Adipose tissue (tissue), 3 donors: Measurements from ENCODE around the gene ITGB5. TPM values are rescaled to one million over a fixed set of nuclear protein-coding genes. Genes with fewer than 3 reads are reported as not detected.
"Not testable (repeated sequence)": the region's sequence is repeated elsewhere in the genome, so short reads cannot be mapped to it uniquely, and the experiment has no call there.

Experiments
- H3K27ac ChIP-seq: one replicate; pipeline ENCODE4 v1.5.1; 2013; ENCODE audit warnings: low read depth, low read length
- WGBS, 3 donors: extraction: QIAGEN DNeasy Blood & Tissue Kit; methylation state at CpG; one replicate each; pipeline ENCODE4 v1.1.7; 2013; 5-methylcytosine and 5-hydroxymethylcytosine counted together
- polyA plus RNA-seq, 3 donors: library from polyadenylated mRNA; stranded (reverse); fragments of 200-250 nt; gene quantifications; one replicate each; pipeline ENCODE4 v1.2.3, GENCODE V29; 2013
- donor health status: healthy with polysubstance abuse.
- donor health status: Bipolar disorder and iron deficiency.
- donor health status: healthy.

Gene ITGB5
- polyA plus RNA-seq, 3 donors = 17.1 to 83.8 (median 50.0) TPM

GRCh38 chr3:124757926-124758325 is 129.2 kb downstream of the ITGB5 start:
- WGBS, 3 donors = 79 to 89% (median 89%) methylated on average over 7 of the region's 7 CpGs
- not testable (repeated sequence) for H3K27ac ChIP-seq

DNA sequence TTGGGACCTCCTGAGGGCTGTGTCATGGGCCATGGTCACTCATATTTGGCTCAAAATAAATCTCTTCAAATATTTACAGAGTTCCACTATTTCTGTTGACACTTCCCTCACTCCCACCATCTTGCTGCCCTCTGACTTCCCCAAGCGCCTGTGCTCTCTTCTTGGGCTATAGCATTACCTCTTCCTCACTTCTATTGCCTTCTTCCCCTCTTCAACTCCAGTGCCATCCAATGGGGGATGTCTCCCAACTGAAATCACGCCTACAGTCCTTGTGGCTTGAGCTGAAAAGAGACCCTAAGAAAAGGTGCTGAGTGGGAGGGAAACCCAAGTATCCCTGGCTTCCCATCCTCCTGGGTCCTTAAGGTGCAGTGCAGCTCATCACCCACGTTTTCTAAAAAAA is 135.1 kb downstream of the ITGB5 start:
- WGBS, 3 donors = 80 to 85% (median 83%) methylated on average over 3 of the region's 3 CpGs
- no peak overlapping the region for H3K27ac ChIP-seq

- WGBS, 3 donors = 61 to 78% (median 70%) methylated on average over 5 of the region's 5 CpGs
Measured at GRCh38 chr3:124751501-124751900, 135.7 kb downstream of the ITGB5 start.

GRCh38 chr3:124749877-124750276 is 137.3 kb downstream of the ITGB5 start:
- 91 to 97% (median 92%) methylated on average over 9 to 19 of the region's 27 CpGs for WGBS, 3 donors
- not testable (repeated sequence) for H3K27ac ChIP-seq

More at GRCh38 chr3:124751501-124751900, 135.7 kb downstream of the ITGB5 start:
- no peak overlapping the region for H3K27ac ChIP-seq

- H3K27ac ChIP-seq = no peak overlapping the region
- 86 to 90% (median 89%) methylated on average over 8 of the region's 8 CpGs for WGBS, 3 donors
Measured at GRCh38 chr3:124748560-124749198, 138.5 kb downstream of the ITGB5 start.

- 88 to 93% (median 91%) methylated on average over 14 of the region's 14 CpGs for WGBS, 3 donors
- H3K27ac ChIP-seq = no peak overlapping the region
Measured at GRCh38 chr3:124747111-124747981, 139.8 kb downstream of the ITGB5 start.

DNA sequence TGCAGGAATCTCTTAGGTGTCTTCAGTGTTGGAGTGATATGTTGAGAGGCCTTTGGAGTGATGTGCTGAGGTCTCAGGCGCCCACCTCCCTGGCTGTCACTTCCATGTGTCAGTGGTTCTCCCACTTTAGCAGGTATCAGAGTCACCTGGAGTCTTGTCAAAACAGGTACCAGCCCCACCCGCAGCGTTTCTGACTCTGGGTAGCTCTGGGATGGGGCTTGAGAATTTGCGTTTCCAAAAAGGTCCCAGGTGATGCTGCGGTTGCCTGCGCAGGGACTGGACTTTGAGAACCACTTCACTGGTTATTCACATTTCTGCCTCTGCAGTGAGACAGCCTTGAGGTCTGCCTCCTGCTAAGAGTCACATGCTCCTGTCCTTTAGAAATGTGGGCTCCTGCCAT is 141.4 kb downstream of the ITGB5 start:
- no peak overlapping the region for H3K27ac ChIP-seq
- 97 to 98% (median 97%) methylated on average over 6 of the region's 6 CpGs for WGBS, 3 donors

GRCh38 chr3:124741027-124741426 is 146.1 kb downstream of the ITGB5 start:
- no peak overlapping the region for H3K27ac ChIP-seq
- WGBS, 3 donors = 92 to 97% (median 93%) methylated on average over 6 of the region's 6 CpGs

GRCh38 chr3:124731760-124732159 is 155.4 kb downstream of the ITGB5 start:
- H3K27ac ChIP-seq = no peak overlapping the region
- 91 to 94% (median 93%) methylated on average over 4 of the region's 4 CpGs for WGBS, 3 donors

DNA sequence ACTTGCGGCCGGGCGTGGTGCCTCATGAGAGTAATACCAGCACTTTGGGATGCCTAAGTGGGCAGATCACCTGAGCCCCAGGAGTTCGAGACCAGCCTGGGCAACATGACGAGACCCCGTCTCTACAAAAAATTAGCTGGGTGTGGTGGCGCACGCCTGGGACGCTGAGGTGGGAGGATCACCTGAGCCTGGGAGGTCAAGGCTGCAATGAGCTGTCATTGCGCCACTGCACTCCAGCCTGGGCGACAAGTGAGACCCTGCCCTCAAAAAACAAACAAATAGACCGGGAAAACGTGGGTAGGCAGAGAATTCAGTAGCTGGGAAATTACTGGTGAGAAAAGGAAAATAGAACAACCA is 156.2 kb downstream of the ITGB5 start:
- 9 to 17% (median 14%) methylated on average over 13 of the region's 13 CpGs for WGBS, 3 donors
- no peak overlapping the region for H3K27ac ChIP-seq

- H3K27ac ChIP-seq = no peak within 1 kb of the TSS
- WGBS, 3 donors = 0 to 1% (median 1%) methylated on average over 44 of the region's 44 CpGs
Measured at GRCh38 chr3:124730129-124730940, 156.8 kb downstream of the ITGB5 start, which contains the start of gene UMPS. Gene UMPS (plus strand): TSS chr3:124730452. CDS start chr3:124730472, 20 bp downstream.

GRCh38 chr3:124722589-124722988 is 164.6 kb downstream of the ITGB5 start:
- 60 to 84% (median 66%) methylated on average over 2 of the region's 2 CpGs for WGBS, 3 donors
- no peak overlapping the region for H3K27ac ChIP-seq

DNA sequence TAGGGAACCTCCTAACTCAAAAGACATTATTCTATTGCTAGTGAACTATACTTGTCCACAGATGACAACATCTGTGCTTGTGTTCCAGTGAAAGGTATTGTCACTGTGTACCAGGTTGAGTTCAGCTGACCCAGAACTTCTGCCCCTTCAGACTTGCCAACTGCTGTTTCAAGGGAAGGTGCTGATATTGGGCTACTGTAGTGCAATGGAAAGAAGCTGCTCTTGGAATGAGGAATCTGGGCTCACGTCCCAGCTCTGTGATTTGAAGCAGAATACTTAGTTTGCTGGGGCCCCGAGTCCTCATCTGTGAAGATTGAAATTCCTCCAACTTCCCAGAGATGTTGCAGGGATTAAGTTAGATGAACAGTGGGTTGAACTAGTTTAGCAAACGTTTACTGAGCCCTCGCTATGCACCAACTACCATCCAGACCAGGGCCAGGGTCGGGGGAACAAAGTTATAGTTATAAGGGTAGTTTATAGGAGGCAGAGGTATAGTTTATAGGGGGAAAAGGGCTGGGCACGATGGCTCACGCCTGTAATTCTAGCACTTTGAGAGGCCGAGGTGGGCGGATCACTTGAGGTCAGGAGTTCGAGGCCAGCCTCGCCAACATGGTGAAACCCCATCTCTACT is 172.8 kb downstream of the ITGB5 start:
- WGBS, 3 donors = 77 to 86% (median 80%) methylated on average over 11 of the region's 11 CpGs

More for the DNA sequence above, 172.8 kb downstream of the ITGB5 start:
- H3K27ac ChIP-seq = no peak overlapping the region

Other genes with a start within 250 kb of the ITGB5 start
- gene UMPS, start 156.9 kb downstream of the ITGB5 start, polyA plus RNA-seq = 10 to 100 TPM in 1 of 3 donors, 1 to 10 TPM in 2; 7.2 to 17.1 (median 7.7) TPM
- 1 to 10 TPM in 2 of 3 donors, under 1 TPM in 1; 0.58 to 1.8 (median 1.2) TPM for gene MUC13, start 47.4 kb upstream of the ITGB5 start, polyA plus RNA-seq
- 10 to 100 TPM in 2 of 3 donors, 1 to 10 TPM in 1; 7.0 to 36.6 (median 14.1) TPM for gene HEG1, start 168.6 kb upstream of the ITGB5 start, polyA plus RNA-seq